ENCODE results near the gene TXNDC11.

The TXNDC11 gene

DNA sequence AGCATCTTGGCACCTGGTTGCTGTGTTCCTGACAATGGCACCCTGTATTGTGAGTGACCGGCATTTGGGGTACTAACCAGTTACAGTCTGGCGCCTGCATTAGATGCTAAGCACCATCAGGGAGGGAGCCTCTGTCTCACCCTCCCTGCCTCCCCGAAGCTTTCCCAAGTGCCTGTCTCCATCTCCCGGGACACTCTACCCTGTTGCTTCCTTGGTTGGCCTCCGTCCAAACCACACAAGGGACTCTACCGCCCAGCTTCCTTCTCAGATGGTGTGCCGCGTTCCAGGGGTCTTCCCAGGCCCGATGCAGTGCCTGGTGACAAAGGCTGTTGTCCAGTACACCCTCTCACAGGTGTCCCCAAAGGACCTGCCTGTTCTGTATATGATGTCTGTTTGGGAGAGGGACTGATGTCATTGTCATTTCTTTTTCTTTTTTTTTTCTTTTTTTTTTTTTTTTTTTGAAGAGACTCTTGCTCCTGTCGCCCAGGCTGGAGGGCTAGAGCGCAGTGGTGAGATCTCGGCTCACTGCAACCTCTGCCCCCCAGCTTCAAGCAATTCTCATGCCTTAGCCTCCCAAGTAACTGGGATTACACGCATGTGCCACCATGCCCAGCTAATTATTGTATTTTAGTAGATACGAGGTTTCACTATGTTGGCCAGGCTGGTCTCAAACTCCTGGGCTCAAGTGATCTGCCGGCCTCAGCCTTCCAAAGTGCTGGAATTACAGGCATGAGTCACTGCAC is 67.7 kb downstream of the TXNDC11 start:
- no peak for DNase-seq (ENCODE audit: low spot score)

DNA sequence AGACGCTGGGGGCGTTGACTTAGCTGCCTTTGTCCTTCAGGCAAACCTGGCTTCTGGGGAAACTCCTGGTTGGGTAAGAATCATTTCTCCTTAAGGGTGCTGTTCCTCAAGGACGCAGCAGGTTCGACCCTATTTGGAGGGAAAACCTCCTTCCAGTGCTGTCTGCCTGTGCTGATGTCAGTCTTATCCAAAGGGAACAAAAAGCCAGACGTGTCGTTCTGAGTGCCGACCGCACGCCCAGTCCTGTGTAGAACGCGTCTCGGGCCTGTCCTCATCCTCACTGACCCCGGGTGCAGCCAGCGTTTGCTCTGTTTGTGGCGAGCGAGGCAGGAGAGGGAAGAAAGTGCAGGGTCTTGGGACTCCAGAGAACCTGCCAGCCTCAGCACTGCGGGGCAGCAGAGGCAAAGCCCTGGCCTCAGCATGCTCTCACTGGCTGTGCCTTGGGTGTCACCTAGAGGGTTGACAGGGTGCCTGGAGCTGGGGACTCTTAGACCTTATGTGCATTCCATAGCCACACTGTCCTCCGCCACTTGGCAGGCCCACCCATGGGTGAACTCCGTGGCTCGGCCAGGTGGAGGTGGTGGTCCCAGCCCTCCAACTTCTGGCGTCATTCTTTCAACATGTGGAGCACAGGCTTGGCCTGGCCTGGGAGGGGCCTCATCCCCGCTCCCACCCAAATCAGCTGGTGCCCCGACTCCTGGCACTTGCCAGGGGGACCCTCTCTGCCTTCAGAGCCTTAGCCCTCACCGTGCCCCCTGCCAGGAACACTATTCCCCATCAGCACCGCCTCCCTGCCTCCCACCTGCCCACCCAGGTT is 68.4 kb downstream of the TXNDC11 start:
- no peak for DNase-seq (ENCODE audit: low spot score)

DNA sequence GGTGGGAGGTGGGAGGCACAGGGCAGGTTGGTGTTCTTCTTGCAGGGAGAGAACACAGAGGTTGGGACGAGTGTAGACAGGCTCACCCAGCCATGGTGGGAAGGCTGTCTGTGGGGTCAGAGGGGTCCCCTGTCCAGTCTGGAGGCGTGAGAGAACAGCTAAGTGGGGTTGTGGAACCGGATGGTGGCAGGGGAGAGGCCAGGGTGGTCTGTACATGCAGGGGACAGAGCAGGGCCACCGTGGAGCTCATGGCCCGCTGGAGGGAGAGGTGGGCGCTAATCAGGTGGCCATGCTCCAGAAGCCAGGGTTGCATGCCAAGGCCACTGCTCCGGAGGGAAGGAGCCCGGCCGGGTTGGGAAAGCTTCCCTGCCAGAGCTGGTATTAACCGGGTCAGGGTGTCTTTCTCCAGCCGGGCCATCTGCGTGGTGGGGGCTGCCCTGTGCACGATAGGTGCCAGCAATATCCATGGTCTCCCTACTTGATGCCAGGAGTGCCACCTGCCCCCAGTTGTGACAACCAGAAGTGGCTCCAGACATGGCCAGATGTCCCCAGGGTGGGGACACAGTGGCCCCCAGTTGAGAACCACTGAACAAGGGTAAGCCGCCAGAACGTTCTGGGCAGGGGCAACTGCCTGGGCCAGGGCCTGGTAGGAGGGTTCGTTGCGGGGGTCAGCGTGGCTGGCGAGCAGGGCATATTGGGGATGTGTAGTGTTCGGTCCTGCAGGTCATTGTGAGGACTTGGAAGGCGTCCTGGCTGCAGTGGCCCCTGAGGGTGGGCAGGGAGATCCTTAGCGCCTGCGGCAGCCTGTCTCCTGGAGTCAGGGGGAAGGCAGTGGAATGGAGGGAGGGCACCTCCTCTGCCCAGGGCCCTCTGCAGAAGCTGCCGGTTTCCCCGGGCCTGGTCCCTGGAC is 69.3 kb downstream of the TXNDC11 start:
- no peak for DNase-seq (ENCODE audit: low spot score)

DNA sequence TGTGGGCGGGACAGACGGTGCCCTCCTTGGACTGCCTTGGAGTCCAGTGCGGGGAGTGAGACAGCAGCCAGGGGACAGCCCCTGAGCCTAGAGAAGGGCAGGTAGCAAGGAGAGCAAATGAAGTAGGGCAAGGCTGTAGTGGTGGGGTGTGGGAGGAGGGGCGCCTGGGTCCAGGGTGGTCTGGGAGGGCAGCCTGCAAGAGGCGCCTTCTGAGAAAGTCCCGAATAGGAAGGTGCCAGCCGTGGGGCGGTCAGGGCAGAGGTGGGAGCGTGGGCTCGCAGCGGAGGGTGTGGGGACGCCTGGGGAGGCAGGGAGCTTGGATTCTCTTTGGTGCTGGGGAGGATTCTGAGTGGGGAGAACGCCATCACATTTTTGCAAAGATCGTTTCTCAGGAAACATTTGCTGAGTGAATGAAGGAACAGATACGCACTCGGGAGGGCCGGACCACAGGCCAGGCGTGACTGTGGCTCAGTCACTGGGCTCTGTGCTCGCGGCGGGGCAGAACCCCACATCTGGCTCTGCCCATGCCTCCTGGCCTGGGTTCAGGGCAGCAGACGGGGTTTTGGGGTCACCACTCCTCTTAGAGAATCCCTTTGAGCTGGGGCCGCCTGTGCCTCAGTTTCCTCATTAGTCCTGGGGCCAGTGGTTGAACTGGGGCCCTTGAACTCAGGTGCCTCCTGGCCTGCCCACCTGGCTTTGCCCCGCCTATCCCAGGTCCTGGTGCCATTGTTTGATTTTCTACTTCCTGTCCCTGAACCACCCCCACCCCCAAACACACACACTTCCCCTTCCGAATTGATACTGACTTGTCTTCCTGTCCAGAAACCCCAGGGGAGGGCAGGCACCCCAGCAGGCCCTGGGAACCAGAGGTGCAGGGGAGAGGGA is 70.2 kb downstream of the TXNDC11 start:
- DNase-seq (ENCODE audit: low spot score): no peak

DNA sequence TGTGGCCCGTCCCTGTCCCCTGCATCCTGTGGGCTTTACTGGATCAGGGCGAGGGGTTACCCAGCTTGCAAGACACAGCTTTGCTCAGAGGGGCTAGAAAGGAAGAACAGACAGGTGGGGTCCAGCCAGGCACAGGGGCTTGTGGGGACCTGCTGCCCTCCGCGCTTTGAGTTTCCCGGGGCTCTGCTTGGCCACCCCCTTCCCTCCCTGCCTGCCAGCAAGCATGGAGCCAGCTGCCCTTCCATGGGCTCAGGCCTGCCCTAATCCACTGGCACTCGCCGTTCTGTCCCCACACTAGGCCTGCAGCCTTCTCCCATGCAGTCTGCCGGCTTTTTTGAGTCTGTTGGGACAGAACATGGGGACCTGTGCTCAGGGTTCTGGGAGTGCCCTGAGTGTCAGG is 71.0 kb downstream of the TXNDC11 start:
- DNase-seq (ENCODE audit: low spot score): no peak

DNA sequence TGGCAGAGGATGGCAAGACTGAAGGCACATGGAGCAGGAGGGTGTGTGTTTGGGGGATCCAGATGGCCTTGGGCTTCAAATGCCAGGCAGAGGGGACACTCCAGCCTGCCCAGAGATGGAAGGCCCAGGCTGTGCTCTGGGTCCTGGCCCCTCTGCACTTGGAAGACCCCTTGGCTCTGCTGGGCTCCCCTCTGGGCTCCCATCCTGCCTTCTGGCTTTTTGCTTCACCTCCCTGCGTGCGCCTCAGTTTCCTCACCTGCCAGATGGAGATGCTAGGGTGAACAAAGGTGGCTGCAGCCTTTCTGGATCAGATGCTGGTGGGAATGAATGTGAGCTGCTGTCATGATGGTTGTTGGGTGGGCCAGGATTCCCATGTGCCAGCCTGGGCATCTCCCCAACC is 71.4 kb downstream of the TXNDC11 start:
- no peak for DNase-seq (ENCODE audit: low spot score)

DNA sequence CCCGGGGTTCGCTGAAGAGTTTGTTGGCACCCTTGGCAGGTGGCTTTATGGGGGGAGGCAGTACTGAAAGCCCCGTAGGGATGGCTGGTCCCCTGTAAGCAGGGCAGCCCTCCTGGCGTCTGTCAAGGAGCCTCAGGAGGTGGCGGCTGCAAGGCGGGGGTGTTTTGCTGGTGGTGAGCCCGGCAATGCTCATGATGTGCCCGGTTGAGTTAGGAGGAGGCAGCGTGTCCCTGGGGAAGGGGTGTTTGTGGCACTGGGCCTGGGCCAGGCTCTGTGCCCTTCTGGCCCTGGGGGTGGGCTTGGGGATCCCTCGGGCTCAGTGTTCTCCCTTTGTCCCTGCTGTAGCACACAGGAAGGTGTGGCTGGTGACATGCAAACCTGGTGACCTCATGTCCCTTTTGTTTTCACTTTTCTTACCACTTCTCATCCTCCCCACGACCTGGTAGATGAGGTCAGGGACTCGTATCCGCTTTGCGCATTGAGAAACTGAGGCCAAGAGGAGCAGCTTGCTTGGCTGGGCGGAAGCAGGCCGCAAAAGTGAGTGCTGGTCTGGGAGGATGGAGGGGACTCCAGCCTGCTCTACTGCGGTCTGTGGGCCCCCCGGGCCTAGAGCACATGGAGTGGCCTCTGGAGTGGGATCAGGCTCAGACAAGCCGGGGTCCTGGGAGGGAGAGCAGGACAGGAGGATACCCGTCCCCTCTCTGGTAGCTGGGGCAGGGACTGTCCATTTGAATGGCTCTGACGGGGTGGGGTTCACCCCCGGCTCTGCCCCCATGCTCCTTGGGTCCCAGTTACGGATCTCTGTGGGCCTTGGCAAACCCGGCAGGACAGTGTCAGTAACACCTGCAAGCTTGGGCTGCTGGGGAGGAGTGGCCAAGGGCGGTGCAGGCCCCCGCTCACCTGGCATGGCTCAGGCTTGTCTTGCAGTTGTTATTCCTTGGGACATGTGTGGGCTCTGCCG is 72.2 kb downstream of the TXNDC11 start:
- DNase-seq (ENCODE audit: low spot score): peak; percentile 52

DNA sequence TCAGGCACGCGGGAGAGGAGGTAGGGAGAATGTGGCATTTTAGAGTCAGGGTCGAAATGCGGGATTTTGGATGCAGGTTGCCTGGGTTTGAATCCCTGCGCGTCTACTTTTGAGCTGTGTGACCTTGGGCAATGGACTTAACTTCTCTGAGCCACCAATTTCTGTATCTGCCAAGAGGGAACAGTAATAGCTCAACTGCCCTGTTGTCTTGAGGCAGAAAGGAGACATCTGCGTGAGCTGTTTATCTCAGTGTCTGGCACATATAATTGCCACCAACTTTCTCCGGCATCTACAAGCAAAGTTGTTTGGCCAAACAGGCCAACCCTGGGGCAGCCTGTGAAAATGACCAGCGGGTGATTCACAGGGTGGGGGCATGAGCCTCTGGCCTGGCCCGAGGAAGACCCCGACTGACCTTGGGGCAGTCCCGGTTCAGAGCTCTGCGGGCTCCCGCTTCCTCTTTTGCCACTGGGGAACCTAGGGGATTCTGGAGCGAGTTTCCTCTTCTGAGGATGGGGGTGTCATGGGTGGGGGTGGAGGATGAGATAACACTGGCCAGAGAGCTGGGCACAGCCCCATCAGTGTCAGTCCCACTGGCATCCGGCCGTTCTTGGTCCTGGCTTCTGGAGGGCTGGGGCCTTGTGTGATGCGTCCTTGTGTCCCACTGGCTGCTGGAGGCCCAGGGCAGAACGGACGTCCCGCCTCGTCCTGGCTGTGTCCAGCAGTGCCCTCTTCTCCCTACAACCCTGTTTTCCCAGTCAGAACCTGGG is 73.1 kb downstream of the TXNDC11 start:
- peak; percentile 68 for DNase-seq (ENCODE audit: low spot score)

DNA sequence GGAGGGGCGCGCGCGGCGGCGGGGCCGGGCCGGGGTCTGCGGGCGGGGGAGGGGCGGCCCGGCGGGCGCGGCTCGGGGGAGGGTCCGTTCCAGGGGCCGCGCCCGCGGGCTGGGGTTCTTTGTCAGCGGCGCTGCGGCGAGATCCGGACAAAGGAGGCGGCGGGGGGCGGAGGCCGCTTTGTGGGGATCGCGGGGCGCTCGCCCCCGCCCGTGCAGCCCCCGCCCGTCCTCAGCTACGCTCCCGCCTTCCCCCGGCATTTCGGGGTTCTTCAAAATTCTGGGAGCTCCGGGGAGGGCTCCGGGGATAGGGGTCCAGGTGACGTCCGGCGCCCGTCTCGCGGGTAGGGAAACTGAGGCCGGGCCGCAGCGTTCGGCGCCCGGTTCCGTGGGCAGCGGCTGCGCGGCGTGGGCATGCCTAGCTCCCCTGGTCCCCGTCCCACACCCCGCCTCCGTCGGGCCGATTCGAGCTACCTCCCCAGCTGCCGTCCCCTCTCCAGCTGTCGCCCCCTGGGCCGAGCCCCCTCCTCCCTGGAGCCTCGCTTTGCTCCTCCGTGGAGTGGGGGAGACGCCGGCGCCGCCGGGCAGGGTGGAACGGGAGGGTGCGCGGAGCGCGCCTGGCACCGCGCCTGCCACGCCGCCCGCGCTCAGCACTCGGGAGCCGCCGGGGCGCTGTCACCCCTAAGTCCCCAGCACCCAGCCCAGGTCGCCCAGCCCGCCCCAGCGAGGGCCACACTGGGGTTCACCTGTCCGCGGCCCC is 73.9 kb downstream of the TXNDC11 start:
- no peak for DNase-seq (ENCODE audit: low spot score)

DNA sequence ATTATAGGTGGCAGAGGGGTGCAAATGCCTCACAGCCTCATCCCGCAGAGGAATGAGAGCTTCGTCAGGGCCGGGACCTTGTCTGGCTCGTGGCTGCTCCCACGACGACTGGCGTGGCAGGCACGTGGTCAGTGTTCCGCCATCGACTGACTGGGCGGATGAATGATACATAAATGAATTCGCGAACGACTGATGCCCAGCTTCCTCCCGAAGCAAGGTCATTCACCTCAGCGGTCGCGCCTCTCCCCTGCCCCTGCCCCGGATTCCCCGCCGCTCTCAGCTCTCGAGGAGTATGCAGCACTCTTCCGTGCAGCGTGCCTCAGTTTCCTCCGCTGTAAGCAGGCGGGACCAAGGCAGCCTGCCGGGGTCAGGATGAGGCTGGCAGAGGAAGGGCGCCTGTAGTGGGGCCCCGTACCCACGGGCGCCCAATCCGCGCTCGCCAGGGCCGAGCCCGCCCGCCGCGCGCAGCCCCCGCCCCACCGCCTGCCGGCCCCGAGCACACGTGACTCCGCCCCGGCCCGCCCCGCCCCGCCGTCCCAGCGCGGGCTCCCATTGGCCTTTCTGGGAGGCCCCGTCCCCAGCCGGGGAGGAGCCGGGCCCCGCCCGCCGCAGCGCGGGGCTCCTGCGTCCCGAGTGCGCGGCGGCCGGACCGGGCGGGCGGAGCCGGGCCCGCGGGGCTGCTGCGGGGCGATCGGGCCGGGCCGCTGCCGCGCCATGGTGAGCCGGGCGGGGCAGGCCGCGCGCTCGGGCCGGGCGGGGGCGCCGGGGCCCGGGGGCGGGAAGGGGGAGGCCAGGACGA is 74.6 kb downstream of the TXNDC11 start, which contains the start of gene SNN:
Gene SNN (plus strand): TSS at position 632 of the 799 bp plus-strand sequence. CDS start 7,605 bp downstream, outside the sequence.
- peak; percentile 90 for DNase-seq (ENCODE audit: low spot score)

DNA sequence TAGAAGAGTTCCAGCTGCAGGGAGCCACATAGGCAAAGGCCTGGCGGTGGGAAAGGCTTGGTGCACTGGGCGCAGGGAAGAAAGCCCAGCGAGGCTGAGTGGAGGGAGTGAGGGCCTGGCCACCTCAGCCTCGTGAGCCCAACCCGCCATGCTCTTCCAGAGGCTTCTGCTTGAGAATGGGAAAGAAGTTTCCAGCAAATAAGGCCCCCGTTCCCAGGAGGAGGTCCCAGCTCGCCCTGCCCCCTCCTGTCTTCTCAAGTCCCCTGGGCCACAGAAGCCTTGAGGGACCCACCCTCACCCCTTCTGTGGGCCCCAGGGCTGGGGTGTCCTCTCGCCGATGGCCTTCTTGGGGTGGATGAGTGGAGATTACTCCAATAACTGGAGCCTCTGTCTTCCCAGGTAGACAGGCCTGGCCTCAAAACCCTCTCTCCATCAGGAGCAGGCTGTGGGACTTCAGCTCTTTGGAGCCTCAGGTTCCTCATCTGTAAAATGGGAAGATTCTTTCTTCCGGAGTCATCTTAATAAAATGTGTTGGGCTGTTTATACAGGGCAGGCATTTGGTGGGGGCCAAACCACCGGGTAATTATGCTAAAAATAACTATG is 75.3 kb downstream of the TXNDC11 start:
- no peak for DNase-seq (ENCODE audit: low spot score)

DNA sequence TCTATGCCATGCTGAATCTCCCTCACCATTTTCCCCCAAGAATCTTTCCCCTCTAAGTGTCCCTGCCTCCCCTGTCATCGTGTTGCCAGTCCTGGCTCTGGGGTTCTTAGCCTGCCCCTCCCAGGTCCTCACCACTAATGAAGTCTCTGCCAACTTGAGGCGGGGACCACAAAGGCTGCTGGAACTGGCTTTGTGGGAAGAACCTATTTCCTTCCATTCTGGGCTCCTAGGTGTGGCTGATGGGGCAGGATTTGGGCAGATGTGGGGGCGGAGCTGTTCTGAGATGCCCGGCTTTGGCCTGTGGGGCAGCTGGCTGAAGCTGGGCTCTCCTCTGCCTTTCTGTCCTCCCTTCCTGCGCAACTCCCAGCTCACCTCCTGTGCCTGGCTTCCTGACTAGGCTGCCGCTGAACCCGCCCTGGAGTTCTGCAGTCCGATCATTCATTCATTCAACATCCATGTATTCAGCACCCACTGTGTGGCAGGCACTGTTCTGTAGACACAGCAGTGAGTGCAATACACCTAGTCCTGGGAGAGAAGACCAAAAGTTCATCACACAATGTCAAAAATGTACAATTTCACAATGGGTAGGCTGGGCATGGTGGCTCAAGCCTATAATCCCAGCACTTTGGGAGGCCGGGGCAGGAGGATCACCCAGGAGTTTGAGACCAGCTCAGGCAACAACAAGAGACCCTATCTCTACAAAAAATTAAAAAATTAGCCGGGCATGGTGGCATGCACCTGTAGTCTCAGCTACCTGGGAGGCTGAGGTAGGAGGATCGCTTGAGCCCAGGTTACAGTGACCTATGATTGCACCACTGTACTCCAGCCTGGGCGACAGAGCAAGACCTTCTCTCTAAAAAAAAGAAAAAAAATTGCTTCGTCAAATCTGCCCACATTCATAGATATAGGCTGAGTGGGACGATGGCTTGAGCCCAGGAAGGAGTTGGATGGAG is 76.3 kb downstream of the TXNDC11 start:
- no peak for DNase-seq (ENCODE audit: low spot score)

DNA sequence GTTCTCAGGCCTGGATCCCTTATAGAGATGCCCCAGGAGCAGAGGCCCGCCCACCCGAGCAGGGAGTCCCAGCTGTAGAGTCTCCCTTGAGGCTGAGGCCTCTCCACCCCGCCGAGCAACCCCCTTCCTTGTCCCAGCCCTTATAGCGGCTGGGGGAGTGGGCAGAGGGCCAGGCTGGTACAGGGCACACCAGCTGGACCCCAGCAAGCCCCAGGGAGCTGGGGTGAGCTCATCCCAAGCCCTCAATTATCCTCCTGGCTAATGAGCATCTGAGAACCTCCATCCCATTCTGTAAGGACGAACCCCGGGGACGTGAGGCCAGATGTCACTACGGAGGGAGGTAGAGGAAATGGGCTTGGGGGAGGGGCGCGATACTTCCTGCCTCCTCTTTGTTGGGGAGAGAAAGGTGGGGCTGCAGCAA is 77.6 kb downstream of the TXNDC11 start:
- DNase-seq (ENCODE audit: low spot score): no peak

DNA sequence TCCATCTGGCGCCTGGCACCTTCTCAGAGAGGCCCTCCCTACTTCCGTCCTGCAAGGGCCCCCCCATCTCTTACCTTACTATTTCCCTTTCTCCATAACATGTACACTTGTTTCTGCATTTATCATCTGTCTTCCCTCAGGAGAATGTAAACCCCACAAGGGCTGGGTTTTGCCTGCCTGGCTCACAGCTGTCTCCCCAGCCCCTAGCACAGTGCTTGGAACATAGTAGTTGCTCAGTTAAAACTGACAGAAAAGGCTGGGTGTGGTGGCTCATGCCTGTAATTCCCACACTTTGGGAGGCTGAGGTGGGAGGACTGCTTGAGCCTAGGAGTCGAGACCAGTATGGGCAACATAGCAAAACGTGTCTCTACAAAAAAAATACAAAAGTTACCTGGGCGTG is 80.1 kb downstream of the TXNDC11 start:
- no peak for DNase-seq (ENCODE audit: low spot score)

DNA sequence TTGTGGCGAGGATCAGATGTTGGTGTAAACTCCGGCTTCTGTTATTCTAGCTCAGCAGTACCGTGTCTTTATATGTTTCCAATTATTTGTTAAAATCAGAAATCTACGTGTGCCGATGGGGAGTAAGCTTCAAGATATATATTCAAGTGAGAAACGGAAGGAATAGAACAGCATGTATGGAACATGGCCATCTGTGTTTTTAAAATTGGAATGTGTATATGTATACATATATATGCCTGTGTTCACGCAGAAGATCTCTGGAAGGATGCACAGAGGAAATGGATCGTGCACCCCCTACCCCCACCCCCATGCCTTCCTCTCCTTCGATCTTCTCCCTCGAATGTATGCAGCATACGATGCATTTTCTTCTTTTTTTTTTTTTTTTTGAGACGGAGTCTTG is 82.1 kb downstream of the TXNDC11 start:
- DNase-seq (ENCODE audit: low spot score): no peak

Measured in Ammon's horn (tissue), 1 donor.